GM19099 (cell line): Measurements from ENCODE around the gene ST3GAL5.

Experiments
- POLR2A ChIP-seq: IDR thresholded peaks from 3 replicates; pipeline ENCODE4 v1.6.1; 2011; ENCODE audit warnings: low read depth; ENCODE audit not compliant: insufficient read length; ENCODE audit errors: extremely low read depth

ST3GAL5 gene

DNA sequence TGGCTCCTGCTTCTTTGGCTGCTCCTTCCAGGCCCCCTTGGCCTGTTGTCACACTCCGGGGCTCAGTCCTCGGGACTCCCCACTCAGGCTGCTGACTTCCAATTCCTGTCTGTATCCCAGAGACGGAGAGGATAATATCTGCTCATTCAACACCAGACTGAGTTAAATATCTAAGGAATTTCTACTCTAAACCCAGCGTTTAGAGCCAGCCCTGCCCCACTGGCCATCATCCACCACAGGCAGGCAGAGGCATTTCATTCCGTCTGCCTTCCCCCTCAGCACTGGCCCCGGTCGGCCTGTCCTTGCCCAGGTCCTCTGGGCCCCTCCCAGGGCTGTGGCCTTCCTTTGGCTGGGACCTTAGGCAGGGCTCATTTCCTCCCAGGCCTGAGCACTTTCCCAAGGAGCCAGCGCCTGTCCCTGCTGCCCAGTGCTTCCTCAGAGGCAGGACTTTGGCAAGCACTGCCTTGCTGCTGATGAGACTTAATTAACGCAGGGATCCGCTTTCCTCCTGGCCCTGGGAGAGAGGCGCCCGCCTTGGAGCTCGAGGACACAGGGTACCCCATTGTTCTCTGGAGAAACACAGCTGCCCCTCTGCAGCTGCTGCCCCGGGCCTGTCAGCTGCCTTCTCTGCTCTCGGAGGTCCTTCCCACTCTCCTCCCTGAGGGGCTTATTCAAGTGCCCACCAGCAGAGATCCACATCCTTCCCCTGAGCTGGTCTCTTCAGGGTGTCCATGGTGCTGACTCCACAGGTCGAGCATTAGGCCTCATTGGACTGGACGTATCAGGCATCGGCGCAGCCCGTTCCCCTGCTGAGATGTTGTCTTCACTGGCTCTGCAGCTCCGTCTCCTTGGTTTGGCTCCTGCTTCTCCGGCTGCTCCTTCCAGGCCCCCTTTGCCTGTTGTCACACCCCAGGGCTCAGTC is 92.2 kb downstream of the ST3GAL5 start:
- no peak for TF ChIP-seq POLR2A

GRCh38 chr2:85796046-85796340 is 92.8 kb downstream of the ST3GAL5 start:
- no peak for TF ChIP-seq POLR2A

DNA sequence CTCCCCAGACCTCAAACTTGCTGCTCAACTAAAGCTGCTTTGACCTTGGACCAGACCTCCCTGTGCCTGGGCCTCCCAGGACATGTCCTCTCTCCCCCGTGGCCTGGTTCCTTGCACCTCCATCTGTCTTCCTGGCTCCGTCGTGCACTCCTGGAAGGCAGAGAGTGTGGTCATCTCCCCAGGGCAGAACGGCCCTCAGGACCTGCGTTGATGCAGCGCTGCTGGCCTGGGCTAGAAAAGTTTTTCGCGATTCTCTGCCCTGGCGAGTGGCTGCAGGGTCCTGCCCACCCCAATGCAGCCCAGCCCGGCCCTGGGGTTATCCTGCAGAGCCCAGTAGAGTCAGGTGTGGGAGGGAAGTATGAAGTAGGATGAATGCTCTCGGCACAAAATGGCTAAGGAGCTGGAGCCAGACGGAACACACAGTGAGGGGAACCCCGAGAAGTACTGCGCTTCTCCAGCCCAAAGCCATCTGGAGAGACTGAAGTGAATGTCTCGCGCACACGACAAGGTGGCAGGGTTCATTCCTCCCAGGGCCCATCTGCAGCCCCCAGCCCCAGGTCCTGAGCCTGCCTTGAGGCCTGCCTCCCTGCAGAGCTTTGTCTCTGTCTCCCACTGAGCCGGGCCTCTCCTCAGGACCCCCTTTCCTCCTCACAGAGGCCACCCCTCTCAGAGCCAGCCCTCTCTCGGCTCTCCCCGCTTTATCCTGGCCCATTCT is 93.3 kb downstream of the ST3GAL5 start:
- TF ChIP-seq POLR2A = no peak

- TF ChIP-seq POLR2A = no peak
Observed at GRCh38 chr2:85794491-85795121, 94.2 kb downstream of the ST3GAL5 start.

GRCh38 chr2:85794038-85794441 is 94.8 kb downstream of the ST3GAL5 start:
- TF ChIP-seq POLR2A = no peak

DNA sequence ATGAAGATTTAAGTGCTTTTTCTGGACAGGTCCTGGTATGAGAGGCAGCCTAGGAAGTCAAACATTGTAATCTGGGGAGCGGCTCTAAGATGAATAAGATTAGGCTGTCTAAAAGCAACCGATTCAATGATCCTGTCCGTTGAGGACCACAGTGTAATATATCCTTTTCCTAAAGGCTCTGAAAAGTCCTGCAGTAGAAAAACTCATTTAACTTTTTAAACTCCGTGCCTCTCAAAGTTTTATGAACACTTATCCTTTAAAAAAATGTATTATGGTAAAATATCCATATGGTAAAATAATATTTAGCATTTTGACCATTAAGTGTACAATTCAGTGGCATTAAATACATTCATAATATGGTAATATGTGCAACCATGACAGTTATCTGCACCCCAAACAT is 95.2 kb downstream of the ST3GAL5 start:
- no peak for TF ChIP-seq POLR2A

GRCh38 chr2:85792783-85793441 is 95.9 kb downstream of the ST3GAL5 start:
- TF ChIP-seq POLR2A = no peak

DNA sequence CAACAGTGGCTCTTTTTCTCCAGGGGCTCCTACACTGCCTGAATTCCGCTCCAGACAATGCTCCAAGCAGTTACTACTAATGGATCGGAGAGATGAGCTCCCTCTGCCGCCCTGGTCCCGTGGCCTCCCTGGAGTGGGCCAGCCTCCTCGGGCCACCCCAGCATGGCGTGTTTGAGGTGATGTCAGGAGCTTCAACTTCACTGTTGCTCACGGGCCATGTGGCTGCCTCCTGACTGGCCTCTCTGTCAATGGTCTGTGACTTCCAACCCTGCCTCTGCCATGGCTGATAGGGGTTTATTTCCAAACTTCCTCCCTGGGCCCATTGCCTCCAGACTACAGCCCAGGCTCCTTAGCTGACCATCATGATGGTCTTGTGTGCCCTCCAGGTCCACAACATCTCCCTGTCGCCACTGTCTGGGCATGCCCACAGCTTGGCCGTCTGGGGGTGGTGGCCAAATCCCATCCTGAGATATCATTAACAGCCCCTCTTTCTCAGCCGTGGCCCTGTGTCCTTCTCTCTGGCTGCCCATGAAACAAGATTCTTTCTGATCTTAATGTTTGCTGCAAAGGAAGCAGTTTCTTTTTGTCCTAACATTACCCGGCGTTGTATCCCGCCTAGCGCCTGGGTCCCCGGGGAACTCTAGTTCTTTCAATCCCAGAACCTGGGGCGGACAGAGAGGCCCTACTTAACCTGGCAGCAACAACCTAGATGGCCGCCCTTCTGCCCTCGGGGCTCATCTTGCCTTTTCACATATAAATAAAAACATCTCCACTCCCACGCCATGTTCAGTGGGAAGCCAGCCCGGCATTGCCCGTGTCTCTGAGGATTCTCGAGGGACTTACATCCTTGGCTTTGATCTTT is 96.9 kb downstream of the ST3GAL5 start:
- no peak for TF ChIP-seq POLR2A

- no peak for TF ChIP-seq POLR2A
Observed at GRCh38 chr2:85790499-85791188, 98.1 kb downstream of the ST3GAL5 start.

- TF ChIP-seq POLR2A = no peak
Observed at GRCh38 chr2:85790032-85790431, 98.8 kb downstream of the ST3GAL5 start.

- no peak for TF ChIP-seq POLR2A
Observed at GRCh38 chr2:85789271-85789670, 99.5 kb downstream of the ST3GAL5 start.

DNA sequence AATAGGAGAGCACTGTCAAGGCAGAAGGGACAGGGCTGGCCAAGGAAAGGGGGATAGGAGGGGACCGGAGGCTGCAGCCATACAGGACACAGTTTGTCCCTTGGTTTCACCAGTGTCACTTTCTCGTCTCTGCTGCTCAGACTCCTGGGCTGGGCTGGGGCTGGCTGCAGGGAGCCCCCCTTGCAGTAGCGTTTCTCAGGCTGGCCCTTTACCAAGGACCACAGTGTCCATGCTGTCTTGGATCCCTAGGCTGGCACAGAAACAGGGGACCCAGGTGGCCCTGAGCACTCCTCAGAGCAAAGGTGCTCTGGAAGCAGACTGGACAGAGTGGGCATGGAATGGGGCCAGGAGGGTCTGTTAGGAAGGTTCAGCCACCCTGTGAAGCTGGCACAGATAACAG is 100.2 kb downstream of the ST3GAL5 start:
- no peak for TF ChIP-seq POLR2A

DNA sequence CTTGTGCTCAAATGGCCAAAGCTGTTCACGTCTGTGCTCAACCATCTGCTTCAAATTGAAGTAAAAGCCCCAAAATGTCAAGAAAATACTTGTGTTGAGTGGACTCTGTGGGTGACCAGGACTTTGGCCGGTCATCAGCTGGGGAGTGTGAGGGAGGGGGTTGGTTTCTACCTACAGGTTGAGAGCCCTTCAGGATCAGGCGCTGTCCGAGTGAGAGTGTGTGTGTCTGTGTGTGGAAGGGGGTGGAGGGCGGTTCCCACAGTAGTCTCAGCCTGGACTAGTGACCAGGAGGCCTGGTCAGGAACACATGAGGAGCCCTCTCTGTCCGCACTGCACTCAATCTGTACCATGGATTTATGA is 100.8 kb downstream of the ST3GAL5 start:
- TF ChIP-seq POLR2A = no peak
